ENCODE data around the gene RAP1GAP2. TPM values are rescaled to one million over a fixed set of nuclear protein-coding genes. Genes with fewer than 3 reads are reported as not detected.

The RAP1GAP2 gene
- polyA plus RNA-seq, 1 of the 3 experiments (the other 2 are of a cell fraction), result 22.0 TPM

GRCh38 chr17:2860045-2860444 lies 63.8 kb downstream of the RAP1GAP2 start:
- POLR2A ChIA-PET, result no interaction called here
- H2AFZ ChIP-seq (ENCODE audit: low read depth), result no peak overlapping the region
- no peak overlapping the region; a peak in 1 of 4 replicates for H3K27ac ChIP-seq (ENCODE audit: low read depth in 2 of 2, low read length in 1 of 2)
- 93% methylated on average over 3 of the region's 4 CpGs for WGBS (ENCODE audit: low lambda C conversion rate)
- no peaks in the 10 kb centered on the region for H3K9me3 ChIP-seq
- peaks cover 99% of the 10 kb centered on the region for H3K79me2 ChIP-seq (ENCODE audit: insufficient read depth)
- TF ChIP-seq ELF1 (IDR thresholded peaks at IDR 0.05) (no peak), MEF2A (IDR thresholded peaks at IDR 0.05; ENCODE audit: borderline replicate concordance, low read depth) (no peak), TCF12 (IDR thresholded peaks at IDR 0.05) (no peak), SIN3A (IDR thresholded peaks at IDR 0.05; ENCODE audit: borderline replicate concordance, low read depth, low read length) (no peak), RAD21 (IDR thresholded peaks at IDR 0.05; ENCODE audit: low read length) (no peak), MAX (IDR thresholded peaks at IDR 0.05; ENCODE audit: low read depth) (no peak), CTCF (IDR thresholded peaks at IDR 0.05) (no peak), NRF1 (IDR thresholded peaks at IDR 0.05; ENCODE audit: low read depth, low read length) (no peak), USF1 (IDR thresholded peaks at IDR 0.05; ENCODE audit: borderline replicate concordance, low read depth) (no peak)
- CTCF ChIA-PET, result interaction anchor here (0.8 to 2.1 kb wide), 3 partner anchors 11 to 70 kb away, joined by 3 to 8 read pairs (median 3); no protein-coding TSS in a partner anchor
- no peak overlapping the region for H3K4me2 ChIP-seq
- no peak for DNase-seq
- no peak overlapping the region for H3K9ac ChIP-seq
- no peaks in the 10 kb centered on the region for H3F3A ChIP-seq (replicated peaks; ENCODE audit: insufficient read depth)
- peaks cover 42% of the 10 kb centered on the region for H4K20me1 ChIP-seq (ENCODE audit: insufficient read depth)
- H3K9me2 ChIP-seq, result no peaks in the 10 kb centered on the region
- no peak overlapping the region for H3K4me3 ChIP-seq (ENCODE audit: low read depth in 2 of 2, low read length in 1 of 2)
- no peaks in the 10 kb centered on the region for H3K36me3 ChIP-seq (replicated peaks in 1 of 2; ENCODE audit: control insufficient read depth in 1 of 2, insufficient read depth in 2 of 2, low read length in 1 of 2)
- no peaks in the 10 kb centered on the region for H3K27me3 ChIP-seq (ENCODE audit: insufficient read depth)
- H3K4me1 ChIP-seq (ENCODE audit: control insufficient read depth in 1 of 2, insufficient read depth in 2 of 2, low read depth in 1 of 2, low read length in 1 of 2), result peaks cover 4 to 42% of the 10 kb centered on the region in 2 experiments; a peak in 2 of 4 replicates

GRCh38 chr17:2860883-2861282 lies 64.6 kb downstream of the RAP1GAP2 start:
- Histone ChIP-seq H3F3A (replicated peaks; ENCODE audit: insufficient read depth) (no peaks in the 10 kb centered on the region), H3K4me3 (ENCODE audit: low read depth in 2 of 2, low read length in 1 of 2) (no peak overlapping the region), H3K79me2 (ENCODE audit: insufficient read depth) (peaks cover 97% of the 10 kb centered on the region), H3K9me2 (no peaks in the 10 kb centered on the region), H3K4me2 (no peak overlapping the region), H2AFZ (ENCODE audit: low read depth) (no peak overlapping the region), H3K9me3 (no peaks in the 10 kb centered on the region), H3K27ac (ENCODE audit: low read depth in 2 of 2, low read length in 1 of 2) (no peak overlapping the region), H3K36me3 (replicated peaks in 1 of 2; ENCODE audit: control insufficient read depth in 1 of 2, insufficient read depth in 2 of 2, low read length in 1 of 2) (no peaks in the 10 kb centered on the region), H3K9ac (no peak overlapping the region), H3K27me3 (ENCODE audit: insufficient read depth) (no peaks in the 10 kb centered on the region), H4K20me1 (ENCODE audit: insufficient read depth) (peaks cover 36% of the 10 kb centered on the region), H3K4me1 (ENCODE audit: control insufficient read depth in 1 of 2, insufficient read depth in 2 of 2, low read depth in 1 of 2, low read length in 1 of 2) (peaks cover 2 to 49% of the 10 kb centered on the region in 2 experiments; a peak in 2 of 4 replicates)
- DNase-seq, result no peak
- ChIA-PET POLR2A (interaction anchor here (1.3 kb wide), 1 partner anchor 45 kb away, joined by 3 read pairs; no protein-coding TSS in a partner anchor), CTCF (interaction anchor here (0.8 to 2.1 kb wide), 3 partner anchors 12 to 65 kb away, joined by 3 to 8 read pairs (median 4); no protein-coding TSS in a partner anchor)
- 96% methylated on average over 11 of the region's 11 CpGs for WGBS (ENCODE audit: low lambda C conversion rate)
- TF ChIP-seq MEF2A (IDR thresholded peaks at IDR 0.05; ENCODE audit: borderline replicate concordance, low read depth) (no peak), EP300 (IDR thresholded peaks at IDR 0.05; ENCODE audit: borderline replicate concordance in 1 of 2, low read depth in 1 of 2, low read length in 1 of 2) (no peak), FOSL2 (IDR thresholded peaks at IDR 0.05; ENCODE audit: borderline replicate concordance, low read depth) (no peak), RFX5 (IDR thresholded peaks at IDR 0.05; ENCODE audit: low read length) (no peak), POLR2AphosphoS5 (IDR thresholded peaks at IDR 0.05; ENCODE audit: low read depth, low read length) (no peak), EZH2phosphoT487 (IDR thresholded peaks at IDR 0.05; ENCODE audit: borderline replicate concordance, low read depth) (no peak), FOXJ3 (CRISPR knock-in tag; IDR thresholded peaks at IDR 0.05) (no peak), NRF1 (IDR thresholded peaks at IDR 0.05; ENCODE audit: low read depth, low read length) (no peak)

All from SK-N-SH (cell line).